H1 (cell line): ENCODE measurements around the gene IGSF23. TPM values are rescaled to one million over a fixed set of nuclear protein-coding genes. Genes with fewer than 3 reads are reported as not detected.
A peak's percentile ranks its signal among the peaks of the same experiment; 100 is the strongest.

Experiments
- CTCF ChIA-PET: fragments of 300-600 bp; sonication (Branson Sonifier 250); formaldehyde crosslinking; loops from one replicate; lab custom pipeline; 2021; ENCODE audit not compliant: partially characterized antibody; lab: Charles Lee
- POLR2A ChIA-PET: fragments of 300-600 bp; sonication (Branson Sonifier 250); formaldehyde crosslinking; loops from one replicate; lab custom pipeline; 2021; ENCODE audit warnings: inconsistent platforms; ENCODE audit not compliant: partially characterized antibody; lab: Charles Lee
- DNase-seq, 2 experiments: peaks; one replicate each; pipeline versions ENCODE4 v3.0.0 to v3.0.0-alpha.2; 2010 to 2022; ENCODE audit warnings: low spot score in 2 of 2, low read depth in 1 of 2, mixed read lengths in 1 of 2
- FAIRE-seq: peaks from 2 replicates; lab custom pipeline; 2011; peaks lifted over from hg19 to GRCh38; lab: Jason Lieb, UNC
- H2AFZ ChIP-seq: 2 replicates; pipeline ENCODE4 v1.8.1; 2012; ENCODE audit warnings: low read length, inconsistent platforms
- H2AK5ac ChIP-seq: 2 replicates; pipeline ENCODE4 v1.6.1; 2013; ENCODE audit warnings: low read depth, low read length
- H2BK120ac ChIP-seq: replicated peaks from 2 replicates; pipeline ENCODE3; 2013; ENCODE audit warnings: low read depth, low read length, inconsistent platforms
- H2BK12ac ChIP-seq: 2 replicates; pipeline ENCODE4 v1.6.1; 2013; ENCODE audit warnings: low read depth, low read length
- H2BK15ac ChIP-seq: 2 replicates; pipeline ENCODE4 v1.6.1; 2013; ENCODE audit warnings: low read length
- H2BK20ac ChIP-seq: 2 replicates; pipeline ENCODE4 v1.6.1; 2013; ENCODE audit warnings: low read length
- H2BK5ac ChIP-seq: 2 replicates; pipeline ENCODE4 v1.6.1; 2013; ENCODE audit warnings: low read depth, low read length
- H3K14ac ChIP-seq: 2 replicates; pipeline ENCODE4 v1.6.1; 2013; ENCODE audit warnings: inconsistent platforms; ENCODE audit not compliant: insufficient read length
- H3K18ac ChIP-seq: 2 replicates; pipeline ENCODE4 v1.6.1; 2013; ENCODE audit warnings: low read length; ENCODE audit errors: extremely low read depth
- H3K23ac ChIP-seq: 2 replicates; pipeline ENCODE4 v1.6.1; 2013; ENCODE audit warnings: inconsistent platforms; ENCODE audit not compliant: insufficient read length
- H3K23me2 ChIP-seq: 2 replicates; pipeline ENCODE4 v1.6.1; 2013; ENCODE audit warnings: low read depth, low read length
- H3K27ac ChIP-seq: 2 replicates; pipeline ENCODE4 v1.6.1; 2011; ENCODE audit warnings: low read depth, low read length, inconsistent platforms
- H3K27me3 ChIP-seq, 4 experiments: replicated peaks in 1 of 4; 1 replicate in 1 of 4; 2 replicates in 3 of 4; pipeline versions ENCODE4 v1.6.1 to v1.8.1; 2011 to 2013; ENCODE audit warnings: low read length in 3 of 4, mild to moderate bottlenecking in 3 of 4, inconsistent platforms in 2 of 4, mixed read lengths in 2 of 4, moderate library complexity in 1 of 4; ENCODE audit not compliant: control insufficient read depth in 3 of 4, insufficient read depth in 3 of 4; ENCODE audit errors: extremely low read depth in 1 of 4
- H3K36me3 ChIP-seq, 4 experiments: 2 replicates each; pipeline versions ENCODE4 v1.6.1 to v1.8.1; 2011 to 2013; ENCODE audit warnings: mild to moderate bottlenecking in 4 of 4, low read length in 3 of 4, moderate library complexity in 2 of 4, control low read depth in 1 of 4, inconsistent platforms in 1 of 4; ENCODE audit not compliant: insufficient read depth in 4 of 4, control insufficient read depth in 2 of 4
- H3K4ac ChIP-seq: replicated peaks from 2 replicates; pipeline ENCODE3; 2013; ENCODE audit warnings: low read length, low read depth, mixed read lengths, inconsistent platforms; ENCODE audit not compliant: insufficient read length
- H3K4me1 ChIP-seq, 4 experiments: replicated peaks in 1 of 4; 1 replicate in 1 of 4; 2 replicates in 3 of 4; pipeline versions ENCODE4 v1.6.1 to v1.8.1; 2011 to 2013; ENCODE audit warnings: low read length in 3 of 4, inconsistent platforms in 2 of 4, mixed read lengths in 1 of 4; ENCODE audit not compliant: insufficient read depth in 4 of 4, control insufficient read depth in 3 of 4
- H3K4me2 ChIP-seq, 2 experiments: 2 replicates each; pipeline versions ENCODE4 v1.6.1 to v1.8.1; 2011 to 2013; ENCODE audit warnings: low read depth in 2 of 2, low read length in 2 of 2, control low read depth in 1 of 2, inconsistent platforms in 1 of 2, mild to moderate bottlenecking in 1 of 2; ENCODE audit not compliant: insufficient read depth in 1 of 2
- H3K4me3 ChIP-seq, 4 experiments: fragments of 200-600, 300-600 bp in 1 of 4; sonication (generic), shearing (Covaris generic), sonication (Bioruptor Twin) in 1 of 4; 2 replicates each; pipeline versions ENCODE4 v1.5.1 to v1.8.1; 2011 to 2016; ENCODE audit warnings: low read length in 4 of 4, low read depth in 3 of 4, control low read depth in 2 of 4, inconsistent platforms in 2 of 4, mild to moderate bottlenecking in 2 of 4, mixed read lengths in 1 of 4, moderate library complexity in 1 of 4; ENCODE audit not compliant: insufficient read depth in 2 of 4; ENCODE audit errors: extremely low read depth in 1 of 4
- H3K56ac ChIP-seq: replicated peaks from 2 replicates; pipeline ENCODE3; 2013; ENCODE audit warnings: low read depth, mild to moderate bottlenecking, mixed read lengths, low read length, inconsistent platforms; ENCODE audit not compliant: insufficient read length
- H3K79me1 ChIP-seq: 2 replicates; pipeline ENCODE4 v1.6.1; 2013; ENCODE audit warnings: low read depth, low read length, control low read depth
- H3K79me2 ChIP-seq, 2 experiments: 2 replicates each; pipeline versions ENCODE4 v1.6.1 to v1.8.1; 2012 to 2013; ENCODE audit warnings: low read length in 2 of 2, mild to moderate bottlenecking in 2 of 2, inconsistent platforms in 1 of 2; ENCODE audit not compliant: insufficient read depth in 2 of 2, control insufficient read depth in 1 of 2
- H3K9ac ChIP-seq, 4 experiments: replicated peaks in 1 of 4; 1 replicate in 1 of 4; 2 replicates in 3 of 4; pipeline versions ENCODE4 v1.6.1 to v1.8.1; 2011 to 2013; ENCODE audit warnings: low read depth in 3 of 4, low read length in 3 of 4, control low read depth in 2 of 4, mild to moderate bottlenecking in 2 of 4, moderate library complexity in 2 of 4, inconsistent platforms in 1 of 4; ENCODE audit errors: extremely low read depth in 1 of 4
- H3K9me3 ChIP-seq, 2 experiments: 2 replicates each; pipeline versions ENCODE4 v1.6.1 to v1.8.1; 2012 to 2013; ENCODE audit warnings: mild to moderate bottlenecking in 2 of 2, moderate library complexity in 2 of 2, control low read depth in 1 of 2, inconsistent platforms in 1 of 2, low read depth in 1 of 2, low read length in 1 of 2, mixed read lengths in 1 of 2; ENCODE audit not compliant: insufficient read depth in 2 of 2
- H4K20me1 ChIP-seq, 2 experiments: replicated peaks in 1 of 2; 2 replicates each; pipeline versions ENCODE3 to v1.8.1; 2011 to 2013; ENCODE audit warnings: inconsistent platforms in 2 of 2, low read length in 2 of 2, mild to moderate bottlenecking in 1 of 2; ENCODE audit not compliant: insufficient read depth in 2 of 2, control insufficient read depth in 1 of 2
- H4K5ac ChIP-seq: 2 replicates; pipeline ENCODE4 v1.6.1; 2013; ENCODE audit warnings: low read length, low read depth, mixed read lengths, inconsistent platforms; ENCODE audit not compliant: insufficient read length
- H4K8ac ChIP-seq: 2 replicates; pipeline ENCODE4 v1.8.0; 2013; ENCODE audit warnings: mild to moderate bottlenecking, moderate library complexity, low read length, inconsistent platforms; ENCODE audit not compliant: insufficient read depth; ENCODE audit errors: extremely low read depth
- H4K91ac ChIP-seq: replicated peaks from 2 replicates; pipeline ENCODE3; 2013; ENCODE audit warnings: low read length, mixed read lengths, inconsistent platforms; ENCODE audit not compliant: insufficient read length
- RAD21 ChIP-seq, 2 experiments: IDR thresholded peaks in 1 of 2; conservative IDR thresholded peaks in 1 of 2; 2 replicates each; pipeline ENCODE4 v1.6.1; 2011; ENCODE audit warnings: low read depth in 2 of 2, low read length in 2 of 2, improper control_type of control experiment in 1 of 2, inconsistent platforms in 1 of 2, mild to moderate bottlenecking in 1 of 2, moderate library complexity in 1 of 2
- WGBS, 2 experiments: shearing (Covaris generic) in 1 of 2; methylation state at CpG; one replicate each; pipeline versions ENCODE4 v1.1.6 to v1.1.7; 2013 to 2015; ENCODE audit warnings: low lambda C conversion rate in 2 of 2, mixed read lengths in 2 of 2, inconsistent platforms in 1 of 2, low coverage in 1 of 2, missing lambda C conversion rate in 1 of 2; ENCODE audit not compliant: insufficient replicate concordance in 2 of 2, insufficient coverage in 1 of 2, insufficient read length in 1 of 2; ENCODE audit errors: extremely low coverage in 1 of 2, missing lambda C conversion rate in 1 of 2; 5-methylcytosine and 5-hydroxymethylcytosine counted together
- polyA plus RNA-seq, 7 experiments: library from polyadenylated mRNA; depleted of rRNA in 3 of 7; stranded (reverse) in 5 of 7; unstranded in 2 of 7; fragments of >200 nt in 5 of 7; fragments of 200-250 nt in 2 of 7; gene quantifications; 1 replicate in 5 of 7; 2 replicates in 1 of 7; 4 replicates in 1 of 7; pipeline versions ENCODE4 v1.2.1 to v1.2.3, GENCODE V29; 2011 to 2013; ENCODE audit warnings: missing spikeins in 2 of 7, mixed read lengths in 2 of 7
- total RNA-seq: library from RNA; stranded (reverse); fragmentation: NEBNext Ultra II Directional; extraction: Animal tissue kit (Norgen Biotek cat#: 25700); gene quantifications from 2 replicates; pipeline ENCODE4 v1.2.1, GENCODE V29; 2021
- TF ChIP-seq, protein P1 (sequence below): IDR thresholded peaks from 2 replicates; pipeline ENCODE4 v1.6.1; 2012; ENCODE audit warnings: low read length, inconsistent platforms

IGSF23 gene
- total and polyA plus RNA-seq, 2 of the 8 experiments (the other 6 are each of a cell fraction or from before 2014, with no cell fraction given), result not detected

GRCh38 chr19:44587963-44588770 is 25.2 kb upstream of the IGSF23 start:
- H3K4me2 ChIP-seq, result no peak overlapping the region
- no peak overlapping the region for H2AK5ac ChIP-seq
- H4K91ac ChIP-seq, result no peak overlapping the region
- H3K27ac ChIP-seq, result no peak overlapping the region
- no peak overlapping the region for H4K8ac ChIP-seq
- FAIRE-seq (no peak), DNase-seq (no peak)
- no peaks in the 10 kb centered on the region for H3K4me1 ChIP-seq
- H3K23me2 ChIP-seq, result no peaks in the 10 kb centered on the region
- no peak overlapping the region for H3K4me3 ChIP-seq
- no peaks in the 10 kb centered on the region for H3K27me3 ChIP-seq
- H2BK20ac ChIP-seq, result no peak overlapping the region
- H3K56ac ChIP-seq, result no peak overlapping the region
- 90% methylated on average over 2 of the region's 2 CpGs; no CpG with 5 or more reads in 1 of the 2 experiments for WGBS, 2 experiments
- H2BK120ac ChIP-seq, result no peak overlapping the region
- H3K79me2 ChIP-seq, result no peaks in the 10 kb centered on the region
- H4K20me1 ChIP-seq, result no peaks in the 10 kb centered on the region
- no peak overlapping the region for H3K4ac ChIP-seq
- peaks cover 4 to 7% of the 10 kb centered on the region in 2 experiments; a peak in 3 of 4 replicates for H3K9me3 ChIP-seq
- H3K23ac ChIP-seq, result no peak overlapping the region
- no peaks in the 10 kb centered on the region for H3K79me1 ChIP-seq
- no peak overlapping the region for H4K5ac ChIP-seq
- no peak overlapping the region for H2BK12ac ChIP-seq
- no peak overlapping the region for H2BK15ac ChIP-seq
- POLR2A ChIA-PET, result no interaction called here
- 0 out of 4 replicates have a peak, but pooled peaks of 1 of the 2 experiments have one; percentile 7 for TF ChIP-seq RAD21 (IDR thresholded peaks at IDR 0.05 in 1 of 2, conservative IDR thresholded peaks at IDR 0.05 in 1 of 2; ENCODE audit: low read depth in 2 of 2, low read length in 2 of 2)
- TF ChIP-seq, protein P1, sequence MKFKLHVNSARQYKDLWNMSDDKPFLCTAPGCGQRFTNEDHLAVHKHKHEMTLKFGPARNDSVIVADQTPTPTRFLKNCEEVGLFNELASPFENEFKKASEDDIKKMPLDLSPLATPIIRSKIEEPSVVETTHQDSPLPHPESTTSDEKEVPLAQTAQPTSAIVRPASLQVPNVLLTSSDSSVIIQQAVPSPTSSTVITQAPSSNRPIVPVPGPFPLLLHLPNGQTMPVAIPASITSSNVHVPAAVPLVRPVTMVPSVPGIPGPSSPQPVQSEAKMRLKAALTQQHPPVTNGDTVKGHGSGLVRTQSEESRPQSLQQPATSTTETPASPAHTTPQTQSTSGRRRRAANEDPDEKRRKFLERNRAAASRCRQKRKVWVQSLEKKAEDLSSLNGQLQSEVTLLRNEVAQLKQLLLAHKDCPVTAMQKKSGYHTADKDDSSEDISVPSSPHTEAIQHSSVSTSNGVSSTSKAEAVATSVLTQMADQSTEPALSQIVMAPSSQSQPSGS, result no peak
- no peaks in the 10 kb centered on the region for H3K36me3 ChIP-seq
- CTCF ChIA-PET, result interaction anchor here (0.5 to 6.5 kb wide), 11 partner anchors 10 to 934 kb away, joined by 3 to 37 read pairs (median 4); no protein-coding TSS in a partner anchor
- H2BK5ac ChIP-seq, result no peak overlapping the region
- no peak overlapping the region for H2AFZ ChIP-seq
- H3K9ac ChIP-seq, result no peak overlapping the region
- H3K18ac ChIP-seq, result no peak overlapping the region
- H3K14ac ChIP-seq, result no peak overlapping the region
